ENCODE data around the gene DYRK1A.

Gene DYRK1A

DNA sequence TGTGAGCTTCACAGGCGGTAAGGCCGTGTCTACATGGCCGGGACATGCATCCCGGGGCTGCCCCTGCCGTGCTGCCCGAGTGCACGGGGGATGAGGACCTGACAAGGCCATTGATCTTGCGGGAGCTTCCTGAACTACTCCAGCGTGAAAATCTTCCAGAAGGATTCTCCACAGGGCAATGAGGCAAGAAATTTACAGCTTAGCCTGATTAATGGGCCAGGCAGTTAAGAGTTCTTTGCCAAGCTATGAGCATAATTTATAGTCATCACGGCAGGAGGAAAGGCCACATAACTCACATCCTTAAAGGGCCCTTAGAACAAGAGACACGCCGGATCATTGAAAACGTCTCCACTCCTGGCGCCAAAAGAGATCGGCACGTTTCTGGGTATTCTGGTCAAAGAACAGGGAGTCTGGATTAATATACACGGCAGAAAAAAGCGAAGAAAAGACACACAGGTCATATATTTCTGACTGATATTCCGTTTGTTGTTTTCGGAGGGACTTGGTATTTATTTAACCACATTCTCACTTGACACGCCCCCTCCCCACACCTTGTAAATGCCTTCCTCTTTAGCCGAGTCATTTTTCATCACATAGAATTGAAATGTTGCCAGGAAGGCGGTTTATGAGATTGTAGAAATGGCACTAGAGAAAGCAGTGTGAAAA, 180.5 kb downstream of the DYRK1A start (continued):
- TF ChIP-seq KLF17 (tag by site-specific recombination; IDR thresholded peaks at IDR 0.05), result 0 out of 2 replicates have a peak, but pooled peaks have one; percentile 40
- peak; percentile 99 for TF ChIP-seq SP7 (tag by site-specific recombination; IDR thresholded peaks at IDR 0.05)
- no peak for TF ChIP-seq ZNF792 (tag by site-specific recombination; IDR thresholded peaks at IDR 0.05)
- no peak; the same call in none of the 2 replicates for TF ChIP-seq ZNF639 (tag by site-specific recombination; IDR thresholded peaks at IDR 0.05)
- TF ChIP-seq ZNF555 (tag by site-specific recombination; conservative IDR thresholded peaks at IDR 0.05), result no peak
- no peak for TF ChIP-seq ZFP37 (tag by site-specific recombination; IDR thresholded peaks at IDR 0.05)
- TF ChIP-seq ZNF626 (tag by site-specific recombination; IDR thresholded peaks at IDR 0.05), result no peak
- peak; percentile 72; the same call in 1 of the 2 replicates for TF ChIP-seq MYNN (tag by site-specific recombination; IDR thresholded peaks at IDR 0.05; ENCODE audit: borderline replicate concordance)
- TF ChIP-seq, protein P1, sequence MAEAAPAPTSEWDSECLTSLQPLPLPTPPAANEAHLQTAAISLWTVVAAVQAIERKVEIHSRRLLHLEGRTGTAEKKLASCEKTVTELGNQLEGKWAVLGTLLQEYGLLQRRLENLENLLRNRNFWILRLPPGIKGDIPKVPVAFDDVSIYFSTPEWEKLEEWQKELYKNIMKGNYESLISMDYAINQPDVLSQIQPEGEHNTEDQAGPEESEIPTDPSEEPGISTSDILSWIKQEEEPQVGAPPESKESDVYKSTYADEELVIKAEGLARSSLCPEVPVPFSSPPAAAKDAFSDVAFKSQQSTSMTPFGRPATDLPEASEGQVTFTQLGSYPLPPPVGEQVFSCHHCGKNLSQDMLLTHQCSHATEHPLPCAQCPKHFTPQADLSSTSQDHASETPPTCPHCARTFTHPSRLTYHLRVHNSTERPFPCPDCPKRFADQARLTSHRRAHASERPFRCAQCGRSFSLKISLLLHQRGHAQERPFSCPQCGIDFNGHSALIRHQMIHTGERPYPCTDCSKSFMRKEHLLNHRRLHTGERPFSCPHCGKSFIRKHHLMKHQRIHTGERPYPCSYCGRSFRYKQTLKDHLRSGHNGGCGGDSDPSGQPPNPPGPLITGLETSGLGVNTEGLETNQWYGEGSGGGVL (tag by site-specific recombination; IDR thresholded peaks at IDR 0.05), result no peak
- TF ChIP-seq ZNF404 (tag by site-specific recombination; IDR thresholded peaks at IDR 0.05), result no peak
- no peak for TF ChIP-seq ZNF280D (tag by site-specific recombination; IDR thresholded peaks at IDR 0.05)
- TF ChIP-seq ZNF202 (tag by site-specific recombination; IDR thresholded peaks at IDR 0.05; ENCODE audit: borderline replicate concordance), result no peak
- TF ChIP-seq ZNF660 (tag by site-specific recombination; IDR thresholded peaks at IDR 0.05), result peak; percentile 41
- TF ChIP-seq ZNF155 (tag by site-specific recombination; IDR thresholded peaks at IDR 0.05), result no peak
- TF ChIP-seq, protein P2, sequence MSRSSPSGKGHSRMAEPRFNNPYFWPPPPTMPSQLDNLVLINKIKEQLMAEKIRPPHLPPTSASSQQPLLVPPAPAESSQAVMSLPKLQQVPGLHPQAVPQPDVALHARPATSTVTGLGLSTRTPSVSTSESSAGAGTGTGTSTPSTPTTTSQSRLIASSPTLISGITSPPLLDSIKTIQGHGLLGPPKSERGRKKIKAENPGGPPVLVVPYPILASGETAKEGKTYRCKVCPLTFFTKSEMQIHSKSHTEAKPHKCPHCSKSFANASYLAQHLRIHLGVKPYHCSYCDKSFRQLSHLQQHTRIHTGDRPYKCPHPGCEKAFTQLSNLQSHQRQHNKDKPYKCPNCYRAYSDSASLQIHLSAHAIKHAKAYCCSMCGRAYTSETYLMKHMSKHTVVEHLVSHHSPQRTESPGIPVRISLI (tag by site-specific recombination; IDR thresholded peaks at IDR 0.05), result no peak
- no peak for TF ChIP-seq ZNF169 (tag by site-specific recombination; IDR thresholded peaks at IDR 0.05)
- no peak for TF ChIP-seq ZNF112 (tag by site-specific recombination; IDR thresholded peaks at IDR 0.05)
- peak; percentile 86 for TF ChIP-seq ZNF610 (tag by site-specific recombination; IDR thresholded peaks at IDR 0.05; ENCODE audit: borderline replicate concordance)
- TF ChIP-seq, protein P3, sequence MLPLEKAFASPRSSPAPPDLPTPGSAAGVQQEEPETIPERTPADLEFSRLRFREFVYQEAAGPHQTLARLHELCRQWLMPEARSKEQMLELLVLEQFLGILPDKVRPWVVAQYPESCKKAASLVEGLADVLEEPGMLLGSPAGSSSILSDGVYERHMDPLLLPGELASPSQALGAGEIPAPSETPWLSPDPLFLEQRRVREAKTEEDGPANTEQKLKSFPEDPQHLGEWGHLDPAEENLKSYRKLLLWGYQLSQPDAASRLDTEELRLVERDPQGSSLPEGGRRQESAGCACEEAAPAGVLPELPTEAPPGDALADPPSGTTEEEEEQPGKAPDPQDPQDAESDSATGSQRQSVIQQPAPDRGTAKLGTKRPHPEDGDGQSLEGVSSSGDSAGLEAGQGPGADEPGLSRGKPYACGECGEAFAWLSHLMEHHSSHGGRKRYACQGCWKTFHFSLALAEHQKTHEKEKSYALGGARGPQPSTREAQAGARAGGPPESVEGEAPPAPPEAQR (tag by site-specific recombination; IDR thresholded peaks at IDR 0.05), result no peak
- TF ChIP-seq ZFP69B (tag by site-specific recombination; IDR thresholded peaks at IDR 0.05), result peak; percentile 71; the same call in 1 of the 2 replicates
- TF ChIP-seq ZNF223 (tag by site-specific recombination; IDR thresholded peaks at IDR 0.05), result no peak
- TF ChIP-seq ZNF501 (tag by site-specific recombination; IDR thresholded peaks at IDR 0.05), result no peak
- TF ChIP-seq ZNF132 (tag by site-specific recombination; IDR thresholded peaks at IDR 0.05; ENCODE audit: borderline replicate concordance), result no peak
- TF ChIP-seq SETDB1 (IDR thresholded peaks at IDR 0.05; ENCODE audit: insufficient read length, low read length), result no peak
- TF ChIP-seq, protein P4, sequence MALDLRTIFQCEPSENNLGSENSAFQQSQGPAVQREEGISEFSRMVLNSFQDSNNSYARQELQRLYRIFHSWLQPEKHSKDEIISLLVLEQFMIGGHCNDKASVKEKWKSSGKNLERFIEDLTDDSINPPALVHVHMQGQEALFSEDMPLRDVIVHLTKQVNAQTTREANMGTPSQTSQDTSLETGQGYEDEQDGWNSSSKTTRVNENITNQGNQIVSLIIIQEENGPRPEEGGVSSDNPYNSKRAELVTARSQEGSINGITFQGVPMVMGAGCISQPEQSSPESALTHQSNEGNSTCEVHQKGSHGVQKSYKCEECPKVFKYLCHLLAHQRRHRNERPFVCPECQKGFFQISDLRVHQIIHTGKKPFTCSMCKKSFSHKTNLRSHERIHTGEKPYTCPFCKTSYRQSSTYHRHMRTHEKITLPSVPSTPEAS (tag by site-specific recombination; IDR thresholded peaks at IDR 0.05), result no peak
- peak; percentile 28; the same call in 1 of the 2 replicates for TF ChIP-seq SP2 (tag by site-specific recombination; IDR thresholded peaks at IDR 0.05)
- TF ChIP-seq ZNF423 (tag by site-specific recombination; IDR thresholded peaks at IDR 0.05), result peak; percentile 55; the same call in 1 of the 2 replicates
- TF ChIP-seq ZNF530 (tag by site-specific recombination; IDR thresholded peaks at IDR 0.05; ENCODE audit: low read depth), result no peak
- no peak; the same call in 1 of the 2 replicates for TF ChIP-seq ZBTB48 (tag by site-specific recombination; IDR thresholded peaks at IDR 0.05)

Measured in HEK293 (cell line).